GM19043 (cell line): ENCODE data around the gene EEFSEC.

ENCODE experiments used
- ATAC-seq: cut with Tn5 transposase; IDR thresholded peaks from one replicate; pipeline ENCODE4 v1.9.1; 2021; ENCODE audit warnings: low read depth; ENCODE audit not compliant: unreplicated experiment

The EEFSEC gene

GRCh38 chr3:128343287-128344051 lies 190.2 kb downstream of the EEFSEC start:
- no peak for ATAC-seq

- no peak for ATAC-seq
Measured at GRCh38 chr3:128344052-128344735, 190.9 kb downstream of the EEFSEC start.

- ATAC-seq, result no peak
Measured at GRCh38 chr3:128345196-128345595, 191.9 kb downstream of the EEFSEC start.

GRCh38 chr3:128346562-128346961 lies 193.3 kb downstream of the EEFSEC start:
- no peak for ATAC-seq

- no peak for ATAC-seq
Measured at GRCh38 chr3:128347282-128347681, 194.0 kb downstream of the EEFSEC start.

GRCh38 chr3:128348075-128348474 lies 194.8 kb downstream of the EEFSEC start:
- no peak for ATAC-seq

GRCh38 chr3:128348805-128349531 lies 195.7 kb downstream of the EEFSEC start:
- ATAC-seq, result no peak

- ATAC-seq, result no peak
Measured at GRCh38 chr3:128349963-128350599, 196.8 kb downstream of the EEFSEC start.

GRCh38 chr3:128351546-128351945 lies 198.3 kb downstream of the EEFSEC start:
- no peak for ATAC-seq

- no peak for ATAC-seq
Measured at GRCh38 chr3:128352326-128352725, 199.0 kb downstream of the EEFSEC start.

- no peak for ATAC-seq
Measured at GRCh38 chr3:128353361-128353965, 200.2 kb downstream of the EEFSEC start.

- no peak for ATAC-seq
Measured at GRCh38 chr3:128353991-128354687, 200.9 kb downstream of the EEFSEC start.

- no peak for ATAC-seq
Measured at GRCh38 chr3:128354788-128355542, 201.7 kb downstream of the EEFSEC start.

GRCh38 chr3:128355543-128355919 lies 202.2 kb downstream of the EEFSEC start:
- ATAC-seq, result no peak

GRCh38 chr3:128356822-128357221 lies 203.5 kb downstream of the EEFSEC start:
- no peak for ATAC-seq

- no peak for ATAC-seq
Measured at GRCh38 chr3:128357538-128357937, 204.3 kb downstream of the EEFSEC start.

- ATAC-seq, result no peak
Measured at GRCh38 chr3:128358156-128358895, 205.0 kb downstream of the EEFSEC start.

- no peak for ATAC-seq
Measured at GRCh38 chr3:128359060-128359664, 205.9 kb downstream of the EEFSEC start.
